Astrocyte (in vitro differentiated cells and primary cell): ENCODE results near the gene CH25H. TPM values are rescaled to one million over a fixed set of nuclear protein-coding genes. Genes with fewer than 3 reads are reported as not detected.

Experiments
- DNase-seq: peaks from one replicate; pipeline ENCODE4 v3.0.0-alpha.2; 2010; ENCODE audit warnings: low read depth
- FAIRE-seq: peaks from 2 replicates; lab custom pipeline; 2011; peaks lifted over from hg19 to GRCh38; lab: Jason Lieb, UNC
- H2AFZ ChIP-seq: 2 replicates; pipeline ENCODE4 v1.6.0; 2012; ENCODE audit warnings: low read depth, low read length, inconsistent platforms
- H3K27ac ChIP-seq: 2 replicates; pipeline ENCODE4 v1.5.1; 2011; ENCODE audit warnings: low read depth, low read length, inconsistent platforms
- H3K27me3 ChIP-seq: 2 replicates; pipeline ENCODE4 v1.6.0; 2011; ENCODE audit warnings: low read length, inconsistent platforms; ENCODE audit not compliant: insufficient read depth
- H3K36me3 ChIP-seq: 2 replicates; pipeline ENCODE4 v1.5.1; 2011; ENCODE audit warnings: low read length, inconsistent platforms; ENCODE audit not compliant: insufficient read depth
- H3K4me1 ChIP-seq: 2 replicates; pipeline ENCODE4 v1.5.1; 2011; ENCODE audit warnings: low read length, inconsistent platforms; ENCODE audit not compliant: insufficient read depth
- H3K4me2 ChIP-seq: 2 replicates; pipeline ENCODE4 v1.6.0; 2012; ENCODE audit warnings: low read length, inconsistent platforms
- H3K4me3 ChIP-seq: 2 replicates; pipeline ENCODE4 v1.5.1; 2011; ENCODE audit warnings: low read depth, mild to moderate bottlenecking, low read length, inconsistent platforms; ENCODE audit not compliant: insufficient read depth
- H3K79me2 ChIP-seq: 2 replicates; pipeline ENCODE4 v1.6.0; 2012; ENCODE audit warnings: mild to moderate bottlenecking, low read length, inconsistent platforms; ENCODE audit not compliant: insufficient read depth
- H3K9ac ChIP-seq: 2 replicates; pipeline ENCODE4 v1.6.0; 2012; ENCODE audit warnings: mild to moderate bottlenecking, low read length, inconsistent platforms
- H3K9me3 ChIP-seq: 2 replicates; pipeline ENCODE4 v1.5.1; 2012; ENCODE audit warnings: low read depth, mild to moderate bottlenecking, low read length, inconsistent platforms; ENCODE audit not compliant: insufficient read depth
- H4K20me1 ChIP-seq: 2 replicates; pipeline ENCODE4 v1.6.0; 2012; ENCODE audit warnings: low read length, inconsistent platforms; ENCODE audit not compliant: insufficient read depth
- H3K27ac Mint-ChIP-seq: one replicate; pipeline ENCODE4 v1.8.0; 2021; ENCODE audit warnings: mild to moderate bottlenecking, mixed read lengths; ENCODE audit not compliant: unreplicated experiment
- H3K27me3 Mint-ChIP-seq: one replicate; pipeline ENCODE4 v1.8.0; 2021; ENCODE audit warnings: low read depth, mixed read lengths; ENCODE audit not compliant: unreplicated experiment
- H3K36me3 Mint-ChIP-seq: one replicate; pipeline ENCODE4 v1.8.0; 2021; ENCODE audit warnings: low read depth, mixed read lengths; ENCODE audit not compliant: unreplicated experiment
- H3K4me1 Mint-ChIP-seq: one replicate; pipeline ENCODE4 v1.8.0; 2021; ENCODE audit warnings: low read depth, mixed read lengths; ENCODE audit not compliant: unreplicated experiment
- H3K4me3 Mint-ChIP-seq: one replicate; pipeline ENCODE4 v1.8.0; 2021; ENCODE audit warnings: mild to moderate bottlenecking, moderate library complexity, mixed read lengths; ENCODE audit not compliant: unreplicated experiment
- H3K9me3 Mint-ChIP-seq: one replicate; pipeline ENCODE4 v1.8.0; 2021; ENCODE audit warnings: mild to moderate bottlenecking, mixed read lengths; ENCODE audit not compliant: unreplicated experiment
- EZH2 ChIP-seq: IDR thresholded peaks from 2 replicates; pipeline ENCODE4 v1.6.1; 2012; ENCODE audit warnings: mild to moderate bottlenecking, low read length, inconsistent platforms; ENCODE audit not compliant: insufficient read depth
- total RNA-seq: library from RNA; stranded (reverse); gene quantifications from 2 replicates; pipeline ENCODE4 v1.2.1, GENCODE V29; 2021
- TF ChIP-seq, protein P1 (sequence below): IDR thresholded peaks from 2 replicates; pipeline ENCODE4 v1.5.1; 2011; ENCODE audit warnings: low read depth, mild to moderate bottlenecking, inconsistent platforms, low read length, moderate library complexity; ENCODE audit not compliant: insufficient read depth

Gene CH25H
- total RNA-seq, 1 donor from 2014 or later = 0.34 TPM

DNA sequence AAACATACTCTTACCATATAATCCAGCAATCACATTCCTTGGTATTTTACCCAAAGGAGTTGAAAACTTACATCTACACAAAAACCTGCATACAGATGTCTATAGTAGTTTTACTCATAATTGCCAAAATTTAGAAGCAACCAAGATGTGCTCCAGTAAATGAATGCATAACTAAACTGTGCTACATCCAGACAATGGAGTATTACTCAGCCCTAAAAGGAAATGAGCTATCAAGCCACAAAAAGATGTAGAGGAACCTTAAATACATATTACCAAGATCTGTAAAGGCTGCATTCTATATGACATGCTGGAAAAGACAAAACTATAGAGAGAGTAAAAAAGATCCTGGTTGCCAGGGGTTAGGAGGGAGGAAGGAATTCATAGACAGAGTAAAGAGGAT is 21.8 kb upstream of the CH25H start:
- Histone ChIP-seq H3K79me2 (no peaks in the 10 kb centered on the region), H4K20me1 (no peaks in the 10 kb centered on the region), H3K27ac (no peak overlapping the region), H3K36me3 (peaks cover 4% of the 10 kb centered on the region), H2AFZ (no peak overlapping the region), H3K4me3 (no peak overlapping the region), H3K27me3 (no peaks in the 10 kb centered on the region), H3K9ac (no peak overlapping the region), H3K4me2 (no peak overlapping the region), H3K9me3 (no peaks in the 10 kb centered on the region), H3K4me1 (no peaks in the 10 kb centered on the region)
- Mint-ChIP-seq H3K4me1 (no peaks in the 10 kb centered on the region), H3K27ac (no peak overlapping the region), H3K9me3 (peaks cover 3% of the 10 kb centered on the region), H3K4me3 (no peak overlapping the region), H3K27me3 (no peaks in the 10 kb centered on the region), H3K36me3 (peaks cover 12% of the 10 kb centered on the region)
- no peak for TF ChIP-seq EZH2
- TF ChIP-seq, protein P1, sequence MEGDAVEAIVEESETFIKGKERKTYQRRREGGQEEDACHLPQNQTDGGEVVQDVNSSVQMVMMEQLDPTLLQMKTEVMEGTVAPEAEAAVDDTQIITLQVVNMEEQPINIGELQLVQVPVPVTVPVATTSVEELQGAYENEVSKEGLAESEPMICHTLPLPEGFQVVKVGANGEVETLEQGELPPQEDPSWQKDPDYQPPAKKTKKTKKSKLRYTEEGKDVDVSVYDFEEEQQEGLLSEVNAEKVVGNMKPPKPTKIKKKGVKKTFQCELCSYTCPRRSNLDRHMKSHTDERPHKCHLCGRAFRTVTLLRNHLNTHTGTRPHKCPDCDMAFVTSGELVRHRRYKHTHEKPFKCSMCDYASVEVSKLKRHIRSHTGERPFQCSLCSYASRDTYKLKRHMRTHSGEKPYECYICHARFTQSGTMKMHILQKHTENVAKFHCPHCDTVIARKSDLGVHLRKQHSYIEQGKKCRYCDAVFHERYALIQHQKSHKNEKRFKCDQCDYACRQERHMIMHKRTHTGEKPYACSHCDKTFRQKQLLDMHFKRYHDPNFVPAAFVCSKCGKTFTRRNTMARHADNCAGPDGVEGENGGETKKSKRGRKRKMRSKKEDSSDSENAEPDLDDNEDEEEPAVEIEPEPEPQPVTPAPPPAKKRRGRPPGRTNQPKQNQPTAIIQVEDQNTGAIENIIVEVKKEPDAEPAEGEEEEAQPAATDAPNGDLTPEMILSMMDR = no peak
- DNase-seq (no peak), FAIRE-seq (no peak)

DNA sequence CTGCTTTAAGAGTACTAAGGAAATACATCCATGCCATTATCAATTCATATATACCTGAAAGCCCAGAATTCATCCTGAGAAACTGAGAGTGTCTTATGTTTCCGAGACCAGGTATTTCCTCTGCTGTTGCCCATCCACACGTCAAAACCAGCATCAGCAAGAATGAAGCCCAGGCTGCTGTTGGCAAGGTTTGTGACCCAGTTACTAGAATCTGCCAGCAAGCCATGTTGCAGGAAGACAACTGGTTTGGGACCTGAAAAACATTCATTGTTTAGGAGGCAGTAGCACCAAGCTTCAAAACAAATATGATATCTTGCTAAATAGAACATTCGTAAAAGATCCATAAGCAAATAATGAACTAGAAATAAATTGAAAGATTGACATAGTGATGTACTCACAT is 21.0 kb upstream of the CH25H start:
- H3K36me3 Mint-ChIP-seq = peaks cover 6% of the 10 kb centered on the region
- Histone ChIP-seq H3K27ac (no peak overlapping the region), H3K9ac (no peak overlapping the region), H3K4me2 (no peak overlapping the region), H3K79me2 (no peaks in the 10 kb centered on the region), H3K36me3 (peaks cover 4% of the 10 kb centered on the region), H3K9me3 (no peaks in the 10 kb centered on the region), H4K20me1 (no peaks in the 10 kb centered on the region), H3K4me3 (no peak overlapping the region), H3K4me1 (no peaks in the 10 kb centered on the region), H2AFZ (no peak overlapping the region), H3K27me3 (no peaks in the 10 kb centered on the region)
- DNase-seq (no peak), FAIRE-seq (no peak)
- H3K9me3 Mint-ChIP-seq = no peaks in the 10 kb centered on the region
- H3K27ac Mint-ChIP-seq = no peak overlapping the region
- no peaks in the 10 kb centered on the region for H3K27me3 Mint-ChIP-seq
- H3K4me3 Mint-ChIP-seq = no peak overlapping the region
- H3K4me1 Mint-ChIP-seq = no peaks in the 10 kb centered on the region
- no peak for TF ChIP-seq EZH2
- TF ChIP-seq, protein P1 = no peak

DNA sequence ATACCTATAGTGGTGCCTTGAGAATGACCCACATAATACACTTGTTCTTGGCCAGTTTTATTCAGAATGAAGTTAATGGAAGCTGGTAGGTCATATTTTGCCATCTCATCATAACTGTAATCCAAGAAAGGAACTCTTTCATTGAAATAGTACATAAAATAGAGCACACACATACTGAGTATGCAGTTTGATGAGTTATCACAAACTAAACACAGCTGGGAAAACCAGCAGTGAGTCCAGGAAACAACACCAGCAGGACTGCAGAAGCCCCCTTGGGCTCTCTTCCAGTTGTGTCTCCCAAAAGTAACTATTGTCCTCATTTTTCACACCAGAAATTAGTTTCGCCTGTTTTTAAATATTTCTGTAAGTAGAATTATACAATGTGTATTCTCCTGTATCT is 19.8 kb upstream of the CH25H start:
- Mint-ChIP-seq H3K27me3 (no peaks in the 10 kb centered on the region), H3K9me3 (no peaks in the 10 kb centered on the region)
- no peaks in the 10 kb centered on the region for H3K79me2 ChIP-seq

More for the DNA sequence above, 19.8 kb upstream of the CH25H start:
- H3K4me1 Mint-ChIP-seq = no peaks in the 10 kb centered on the region
- H3K4me3 ChIP-seq = no peak overlapping the region
- H2AFZ ChIP-seq = no peak overlapping the region
- H3K4me2 ChIP-seq = no peak overlapping the region
- no peak overlapping the region for H3K27ac ChIP-seq
- no peak overlapping the region for H3K4me3 Mint-ChIP-seq
- H3K9ac ChIP-seq = no peak overlapping the region
- no peaks in the 10 kb centered on the region for H3K9me3 ChIP-seq
- no peaks in the 10 kb centered on the region for H3K27me3 ChIP-seq
- no peaks in the 10 kb centered on the region for H4K20me1 ChIP-seq
- H3K36me3 ChIP-seq = peaks cover 4% of the 10 kb centered on the region
- TF ChIP-seq EZH2 = no peak
- TF ChIP-seq, protein P1 = no peak
- FAIRE-seq = no peak
- no peak for DNase-seq
- H3K27ac Mint-ChIP-seq = no peak overlapping the region
- H3K4me1 ChIP-seq = no peaks in the 10 kb centered on the region
- peaks cover 4% of the 10 kb centered on the region for H3K36me3 Mint-ChIP-seq
